CD4-positive, alpha-beta T cell treated with Interleukin-4 for 1 hour (primary cell): ENCODE results near the gene ADCY4.

Experiments
- DNase-seq, 2 donors: peaks; one replicate each; pipeline ENCODE4 v3.0.0-alpha.2; 2020 to 2022

Gene ADCY4

GRCh38 chr14:24271834-24272263 is 63.0 kb downstream of the ADCY4 start:
- no peak for DNase-seq

DNA sequence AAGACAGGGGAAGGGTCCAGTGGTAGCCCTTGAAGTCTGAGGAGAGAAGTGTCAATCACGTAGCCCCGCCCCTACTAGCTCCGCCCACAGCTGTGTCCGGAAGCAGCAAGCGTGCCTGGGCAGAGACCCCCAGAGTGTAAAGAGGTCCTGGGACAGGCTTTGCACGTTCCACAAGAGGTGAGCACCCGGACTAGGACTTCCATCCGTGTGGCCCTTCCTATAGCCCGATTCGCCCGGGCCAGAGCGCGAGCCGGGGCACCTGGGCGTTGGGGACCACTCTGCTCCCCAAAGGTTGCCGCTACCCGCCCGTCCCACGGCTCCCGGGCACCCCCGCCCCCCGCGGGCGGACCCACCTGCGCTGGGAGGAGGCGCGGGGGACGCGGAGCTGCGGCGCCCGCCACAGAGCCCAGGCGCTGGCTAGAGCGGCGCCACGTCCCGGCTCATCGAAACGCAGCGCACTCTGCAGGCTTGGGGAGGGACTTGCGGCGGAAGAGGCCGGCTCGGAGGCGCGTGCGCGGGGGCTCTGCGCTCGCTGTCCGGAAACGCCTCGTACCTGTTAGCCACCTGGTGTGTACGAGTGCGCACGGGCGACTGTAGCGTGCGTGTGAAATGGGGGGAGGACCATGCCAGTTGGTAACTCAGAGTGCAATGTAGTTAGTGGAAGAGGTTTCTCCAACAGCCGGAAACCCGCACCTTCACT is 63.6 kb downstream of the ADCY4 start, which contains the start of gene RABGGTA:
TSS of gene RABGGTA (minus strand) at position 464 of the 700 bp plus-strand sequence. CDS start 482 bp downstream, outside the sequence.
- DNase-seq, result peak; percentile 95 to 96

DNA sequence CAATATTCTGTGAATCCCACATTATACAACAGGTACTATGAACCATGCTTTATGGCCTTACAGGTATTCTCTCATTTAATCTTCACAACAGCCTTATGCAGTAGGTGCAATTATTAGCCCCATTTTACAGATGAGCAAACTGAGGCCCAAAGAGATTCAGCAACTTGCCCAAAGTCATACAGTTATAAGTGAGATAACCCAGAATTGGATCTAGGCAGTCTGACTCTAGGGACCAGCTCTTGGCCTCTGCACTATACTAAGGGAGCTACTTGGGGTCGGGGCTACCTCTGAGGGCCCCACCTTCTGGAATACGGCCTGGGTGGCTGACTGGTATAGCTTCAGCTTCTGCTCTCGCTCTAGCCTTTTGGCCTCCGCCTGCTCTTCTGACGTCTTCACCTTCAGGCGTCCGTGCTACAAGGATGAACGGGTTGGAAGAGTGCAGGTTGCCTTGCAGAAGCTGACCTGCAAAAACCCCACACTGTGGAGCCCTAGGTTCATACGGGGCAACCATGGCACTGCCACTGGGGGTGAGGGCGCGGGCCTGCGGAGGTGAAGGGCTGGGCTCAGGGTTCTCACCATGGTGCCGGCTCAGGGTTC is 64.2 kb downstream of the ADCY4 start:
- no peak for DNase-seq

GRCh38 chr14:24269910-24270536 is 64.8 kb downstream of the ADCY4 start:
- DNase-seq, result no peak

- no peak for DNase-seq
Observed at GRCh38 chr14:24269368-24269767, 65.5 kb downstream of the ADCY4 start.
